22Rv1 (cell line): Measurements from ENCODE around the gene IGSF9.

Experiments used
- CTCF ChIP-seq: fragments of 450-650 bp; IDR thresholded peaks from 2 replicates; pipeline ENCODE4 v1.5.1; 2017; ENCODE audit warnings: mild to moderate bottlenecking
- ZFX ChIP-seq: fragments of 450-650 bp; IDR thresholded peaks from 2 replicates; pipeline ENCODE4 v1.6.1; 2017; ENCODE audit warnings: antibody characterized with exemption, borderline replicate concordance

- TF ChIP-seq CTCF (0 out of 2 replicates have a peak, but pooled peaks have one; percentile 12), ZFX (no peak)
Observed at GRCh38 chr1:159900086-159900680, 45.2 kb downstream of the IGSF9 start, which contains the start of gene CFAP45.
